Measurements from ENCODE around the gene RNF180. TPM values are rescaled to one million over a fixed set of nuclear protein-coding genes. Genes with fewer than 3 reads are reported as not detected.

Gene RNF180, protein sequence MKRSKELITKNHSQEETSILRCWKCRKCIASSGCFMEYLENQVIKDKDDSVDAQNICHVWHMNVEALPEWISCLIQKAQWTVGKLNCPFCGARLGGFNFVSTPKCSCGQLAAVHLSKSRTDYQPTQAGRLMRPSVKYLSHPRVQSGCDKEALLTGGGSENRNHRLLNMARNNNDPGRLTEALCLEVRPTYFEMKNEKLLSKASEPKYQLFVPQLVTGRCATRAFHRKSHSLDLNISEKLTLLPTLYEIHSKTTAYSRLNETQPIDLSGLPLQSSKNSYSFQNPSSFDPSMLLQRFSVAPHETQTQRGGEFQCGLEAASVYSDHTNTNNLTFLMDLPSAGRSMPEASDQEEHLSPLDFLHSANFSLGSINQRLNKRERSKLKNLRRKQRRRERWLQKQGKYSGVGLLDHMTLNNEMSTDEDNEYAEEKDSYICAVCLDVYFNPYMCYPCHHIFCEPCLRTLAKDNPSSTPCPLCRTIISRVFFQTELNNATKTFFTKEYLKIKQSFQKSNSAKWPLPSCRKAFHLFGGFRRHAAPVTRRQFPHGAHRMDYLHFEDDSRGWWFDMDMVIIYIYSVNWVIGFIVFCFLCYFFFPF
- 7.3 TPM for total RNA-seq

DNA sequence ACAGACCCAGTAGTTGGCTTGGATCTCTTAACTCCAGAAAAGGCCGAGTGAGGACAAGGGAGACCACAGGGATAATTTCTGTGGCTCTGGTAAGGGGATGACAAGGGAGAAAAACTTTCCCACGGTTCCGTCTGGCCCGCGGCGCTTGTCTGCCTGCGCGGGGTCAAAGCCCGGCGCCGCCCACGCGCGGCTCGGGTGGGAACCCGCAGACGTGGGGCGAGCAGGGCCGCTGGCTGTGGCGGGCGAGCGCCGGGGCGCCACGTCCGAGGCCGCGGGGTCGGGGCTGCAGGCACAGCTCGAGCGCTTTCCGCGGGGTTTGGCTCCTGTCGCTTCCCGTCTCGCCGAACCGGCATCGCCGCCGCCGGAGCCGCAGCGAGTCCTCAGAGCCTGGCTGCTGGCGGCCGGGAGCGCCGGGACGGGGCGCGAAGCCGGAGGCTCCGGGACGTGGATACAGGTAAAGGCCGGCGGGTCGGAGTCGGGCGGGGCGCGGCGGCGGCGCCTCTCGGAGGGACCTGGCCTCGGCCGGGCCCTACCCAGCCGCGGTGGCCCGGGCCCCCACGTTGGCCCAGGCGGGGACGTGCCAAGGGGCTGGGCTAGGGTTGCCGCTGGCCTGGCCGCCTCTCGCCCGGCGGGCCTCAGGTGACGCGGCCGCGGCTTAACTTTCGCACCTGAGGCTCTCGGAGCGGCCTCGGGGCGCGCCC lies at the start of gene RNF180:
Gene RNF180 (plus strand): TSS at position 344 of the 701 bp plus-strand sequence. CDS start 34,965 bp downstream, outside the sequence.
- peak; percentile 57 for DNase-seq

GRCh38 chr5:64125521-64125920 lies 40.1 kb upstream of the RNF180 start:
- DNase-seq = no peak

- no peak for DNase-seq
Observed at GRCh38 chr5:64126202-64126741, 39.4 kb upstream of the RNF180 start.

DNA sequence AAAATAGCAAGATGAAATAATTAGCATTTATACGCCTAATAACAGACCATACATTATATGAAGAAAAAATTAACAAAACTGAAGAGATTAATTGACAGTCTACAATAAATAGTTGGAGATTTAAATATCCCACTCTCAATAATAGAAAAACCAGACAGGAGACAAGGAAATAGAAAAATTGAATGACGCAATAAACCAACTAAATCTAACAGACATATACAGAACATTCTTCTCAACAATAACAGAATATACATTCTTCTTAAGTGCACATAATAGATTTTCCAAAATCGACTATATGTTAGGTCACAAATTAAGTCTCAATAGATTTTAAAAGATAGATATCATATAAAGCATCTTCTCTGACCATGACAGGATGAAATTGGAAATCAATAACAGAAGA lies 25.6 kb upstream of the RNF180 start:
- DNase-seq = no peak

- DNase-seq = no peak
Observed at GRCh38 chr5:64144425-64145215, 21.0 kb upstream of the RNF180 start.

DNA sequence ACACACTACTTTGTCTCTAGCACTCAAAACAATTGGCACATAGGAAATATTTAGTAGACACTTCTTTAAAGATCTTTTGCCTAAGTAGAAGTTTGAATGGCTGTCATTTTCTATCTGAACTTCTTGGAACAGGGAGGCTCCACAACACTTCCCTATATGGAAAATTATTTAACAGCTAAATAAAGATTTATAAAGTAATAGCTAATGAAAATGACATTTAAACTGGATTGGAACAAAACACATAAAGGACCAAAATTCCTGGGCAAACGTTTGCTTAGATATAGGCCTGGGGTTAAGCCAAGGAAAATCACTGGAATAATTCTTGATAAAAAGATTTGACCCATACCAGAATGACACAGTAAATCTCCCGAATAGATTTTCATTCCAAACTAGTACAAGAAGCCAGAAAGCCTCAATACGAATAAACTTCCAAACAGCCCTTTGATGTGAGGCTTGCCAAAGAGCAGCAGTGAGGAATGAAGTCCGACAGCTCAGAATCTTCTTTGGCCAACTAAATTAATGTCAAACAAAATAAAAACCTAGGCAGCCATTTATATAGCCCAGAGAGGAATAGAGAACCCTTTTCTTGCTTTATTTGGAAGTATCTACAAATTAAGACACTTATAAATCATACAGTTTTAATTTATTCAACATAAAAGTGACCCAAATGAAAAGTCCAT lies 20.3 kb upstream of the RNF180 start:
- DNase-seq = no peak

DNA sequence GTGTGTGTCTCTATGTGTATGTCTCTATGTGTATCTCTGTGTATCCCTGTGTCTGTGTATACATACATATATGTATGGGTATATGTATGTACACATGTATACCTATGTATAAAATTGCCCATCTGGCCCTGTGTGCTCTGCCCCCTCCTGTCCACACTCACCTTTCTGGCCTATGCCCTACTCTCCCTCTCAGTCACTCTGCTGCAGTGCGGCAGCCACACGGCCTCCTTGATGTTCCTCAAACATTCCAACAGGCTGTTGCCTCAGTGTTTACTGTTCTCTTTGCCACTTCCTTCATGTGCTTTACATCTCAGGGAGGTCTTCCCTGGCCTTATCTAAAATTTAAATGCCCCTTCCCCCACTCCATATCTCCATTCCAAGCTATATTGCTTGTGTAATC lies 18.3 kb upstream of the RNF180 start:
- no peak for DNase-seq

GRCh38 chr5:64147849-64148441 lies 17.7 kb upstream of the RNF180 start:
- peak; percentile 69 for DNase-seq

- peak; percentile 36 for DNase-seq
Observed at GRCh38 chr5:64149268-64149667, 16.4 kb upstream of the RNF180 start.

GRCh38 chr5:64149857-64150521 lies 15.7 kb upstream of the RNF180 start:
- DNase-seq = no peak

GRCh38 chr5:64156261-64156660 lies 9.4 kb upstream of the RNF180 start:
- DNase-seq = no peak

DNA sequence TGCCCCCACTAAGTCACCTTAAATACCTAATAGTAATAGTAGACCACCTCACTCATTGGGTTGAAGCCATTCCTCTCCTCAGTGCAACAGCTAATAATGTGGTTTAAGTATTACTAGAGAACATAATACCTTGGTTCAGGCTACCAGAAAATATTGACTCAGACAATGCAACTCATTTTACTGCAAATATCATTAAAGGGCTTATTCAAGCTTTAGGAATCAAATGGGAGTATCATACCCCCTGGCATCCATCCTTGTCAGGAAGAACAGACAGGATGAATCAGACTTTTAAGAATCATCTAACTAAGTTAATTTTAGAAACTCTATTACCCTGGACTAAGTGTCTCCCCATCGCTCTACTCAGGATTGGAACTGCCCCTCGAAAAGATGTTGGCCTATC lies 6.8 kb upstream of the RNF180 start:
- DNase-seq = no peak

GRCh38 chr5:64160201-64160600 lies 5.4 kb upstream of the RNF180 start:
- no peak for DNase-seq

DNA sequence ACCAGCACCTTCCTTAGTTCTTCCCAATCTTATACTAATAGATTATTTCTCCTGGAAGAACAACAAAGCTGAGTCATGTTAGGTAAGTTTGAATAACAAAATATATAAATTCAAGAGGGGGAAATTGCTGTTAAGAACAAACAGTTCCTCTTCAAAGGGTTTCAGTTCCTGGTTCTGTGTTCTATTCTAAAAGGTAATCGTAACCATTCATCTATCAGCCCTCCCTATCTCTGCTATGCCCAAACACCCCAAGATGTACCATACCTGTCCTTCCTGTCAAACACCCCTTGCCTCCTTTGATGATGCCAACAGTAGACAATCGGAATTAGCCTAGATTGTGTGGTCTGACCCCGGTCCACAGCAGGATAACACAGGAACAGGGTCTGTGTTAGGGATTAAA lies 4.2 kb upstream of the RNF180 start:
- no peak for DNase-seq

DNA sequence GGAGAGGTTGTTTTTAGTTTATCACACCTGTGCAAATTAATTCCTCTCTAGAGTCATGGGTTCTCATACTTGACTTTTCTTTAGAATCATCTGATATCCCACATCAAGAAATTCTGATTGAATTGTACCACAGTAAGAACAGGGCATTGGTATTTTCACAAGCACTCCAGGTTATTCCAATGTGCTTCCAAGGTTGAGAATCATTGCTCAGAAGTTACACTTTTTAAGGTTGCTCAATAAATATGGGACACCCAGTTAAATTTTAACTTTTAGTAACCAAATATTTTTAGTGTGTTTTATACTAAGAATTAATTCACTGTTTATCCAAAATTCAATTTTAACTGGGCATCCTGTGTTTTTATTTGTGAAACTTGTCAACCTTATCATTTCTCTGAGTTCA lies 2.5 kb upstream of the RNF180 start:
- DNase-seq = no peak

DNA sequence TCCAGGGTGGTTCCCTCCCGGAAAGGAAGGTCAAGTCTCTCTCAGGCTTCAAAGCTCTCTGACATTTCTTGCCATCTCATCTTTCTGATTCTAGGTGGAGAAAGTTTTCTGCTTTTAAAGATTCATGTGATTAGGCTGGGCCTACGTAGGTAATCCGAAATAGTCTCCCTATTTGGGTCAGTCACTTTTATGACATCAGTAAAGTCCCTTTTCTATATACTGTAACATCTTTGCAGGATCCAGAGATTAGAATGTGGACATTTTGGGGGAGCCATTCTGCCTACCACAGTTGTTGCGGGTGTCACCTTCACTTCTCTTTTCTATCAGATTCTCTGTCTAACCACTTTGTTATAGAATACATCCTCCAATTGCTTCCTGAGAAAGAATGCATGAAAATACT lies 1.9 kb upstream of the RNF180 start:
- no peak for DNase-seq

GRCh38 chr5:64164166-64164565 lies 1.5 kb upstream of the RNF180 start:
- DNase-seq = no peak

GRCh38 chr5:64165160-64165499 lies 513 bp upstream of the RNF180 start:
- DNase-seq = no peak

GRCh38 chr5:64166201-64166959 lies 737 bp downstream of the RNF180 start:
- DNase-seq = peak; percentile 17

DNA sequence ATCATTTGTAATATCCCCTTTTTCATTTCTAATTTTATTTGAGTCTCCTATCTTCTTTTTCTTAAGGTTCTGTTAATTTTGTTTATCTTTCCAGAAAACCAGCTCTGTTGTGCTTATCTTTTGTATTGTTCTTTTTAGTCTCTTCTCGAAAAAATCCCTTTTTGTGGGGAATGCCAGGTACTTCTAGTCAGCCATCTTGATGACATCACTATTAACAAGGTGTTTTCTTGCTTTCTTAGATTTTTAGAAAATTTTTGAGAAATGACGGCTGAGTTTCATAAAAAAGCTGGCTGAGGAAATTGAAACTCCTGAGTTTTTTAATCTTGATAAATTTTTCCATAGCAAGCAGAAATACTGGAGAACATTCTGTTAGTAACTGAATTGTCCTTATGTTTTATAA lies 10.7 kb downstream of the RNF180 start:
- no peak for DNase-seq
